Keratinocyte (primary cell): Measurements from ENCODE around the gene C10orf71. TPM values are rescaled to one million over a fixed set of nuclear protein-coding genes. Genes with fewer than 3 reads are reported as not detected.

Experiments used
- DNase-seq: peaks from one replicate; pipeline ENCODE4 v3.0.0-alpha.2; 2011; ENCODE audit warnings: low read depth, missing footprints, low spot score
- FAIRE-seq: peaks from 2 replicates; lab custom pipeline; 2011; peaks lifted over from hg19 to GRCh38; lab: Jason Lieb, UNC
- H2AFZ ChIP-seq: 2 replicates; pipeline ENCODE4 v1.6.0; 2012; ENCODE audit warnings: low read length, control low read depth, inconsistent platforms; ENCODE audit not compliant: control insufficient read depth
- H3K27ac ChIP-seq: 2 replicates; pipeline ENCODE4 v1.5.1; 2011; ENCODE audit warnings: low read length; ENCODE audit not compliant: control insufficient read depth, insufficient read depth
- H3K27me3 ChIP-seq: 3 replicates; pipeline ENCODE4 v1.6.0; 2011; ENCODE audit warnings: low read length; ENCODE audit not compliant: control insufficient read depth, insufficient read depth; ENCODE audit errors: extremely low read depth
- H3K36me3 ChIP-seq, 2 experiments: 2 replicates in 1 of 2; 3 replicates in 1 of 2; pipeline ENCODE4 v1.5.1; 2011; ENCODE audit warnings: low read length in 2 of 2, mild to moderate bottlenecking in 1 of 2; ENCODE audit not compliant: control insufficient read depth in 2 of 2, insufficient read depth in 2 of 2; ENCODE audit errors: extremely low read depth in 1 of 2
- H3K4me1 ChIP-seq: 3 replicates; pipeline ENCODE4 v1.5.1; 2011; ENCODE audit warnings: low read length; ENCODE audit not compliant: control insufficient read depth, insufficient read depth; ENCODE audit errors: extremely low read depth
- H3K4me2 ChIP-seq: 3 replicates; pipeline ENCODE4 v1.6.0; 2011; ENCODE audit warnings: low read depth, low read length; ENCODE audit not compliant: control insufficient read depth, insufficient read depth; ENCODE audit errors: extremely low read depth
- H3K4me3 ChIP-seq, 3 experiments: fragments of 200-600 bp in 1 of 3; sonication (generic) in 1 of 3; 2 replicates in 2 of 3; 3 replicates in 1 of 3; pipeline ENCODE4 v1.5.1; 2011 to 2016; ENCODE audit warnings: low read length in 3 of 3, mild to moderate bottlenecking in 3 of 3, control low read depth in 2 of 3, inconsistent platforms in 1 of 3, low read depth in 1 of 3, mixed read lengths in 1 of 3, mixed run types in 1 of 3, moderate library complexity in 1 of 3; ENCODE audit not compliant: control insufficient read depth in 2 of 3, insufficient read depth in 2 of 3; ENCODE audit errors: extremely low read depth in 1 of 3
- H3K79me2 ChIP-seq: 2 replicates; pipeline ENCODE4 v1.6.0; 2012; ENCODE audit warnings: low read length; ENCODE audit not compliant: control insufficient read depth, insufficient read depth
- H3K9ac ChIP-seq: 3 replicates; pipeline ENCODE4 v1.6.0; 2011; ENCODE audit warnings: low read length; ENCODE audit not compliant: control insufficient read depth, insufficient read depth; ENCODE audit errors: extremely low read depth
- H3K9me1 ChIP-seq: 3 replicates; pipeline ENCODE4 v1.6.0; 2011; ENCODE audit warnings: low read length; ENCODE audit not compliant: control insufficient read depth, insufficient read depth; ENCODE audit errors: extremely low read depth
- H3K9me3 ChIP-seq: 2 replicates; pipeline ENCODE4 v1.5.1; 2012; ENCODE audit warnings: low read depth, low read length; ENCODE audit not compliant: control insufficient read depth
- H4K20me1 ChIP-seq: 3 replicates; pipeline ENCODE4 v1.6.0; 2011; ENCODE audit warnings: low read length; ENCODE audit not compliant: control insufficient read depth, insufficient read depth; ENCODE audit errors: extremely low read depth
- EZH2 ChIP-seq: IDR thresholded peaks from one replicate; pipeline ENCODE4 v1.6.1; 2012; ENCODE audit warnings: inconsistent platforms, mild to moderate bottlenecking, low read length, moderate library complexity
- dilution Hi-C: fragments of 300-500 bp; cut with MboI; formaldehyde crosslinking; loops from one replicate; pipeline ENCODE4 v1.7.0; 2020; ENCODE audit warnings: low sequenced_read_pairs; ENCODE audit not compliant: extremely low pct_ligation_motif_present
- polyA plus RNA-seq, 5 experiments: library from polyadenylated mRNA; depleted of rRNA in 3 of 5; stranded (reverse) in 3 of 5; stranded (forward) in 1 of 5; unstranded in 1 of 5; fragments of >200 nt; gene quantifications; 1 replicate in 1 of 5; 2 replicates in 3 of 5; 3 replicates in 1 of 5; pipeline versions ENCODE4 v1.2.1 to v1.2.3, GENCODE V29; 2011 to 2012; ENCODE audit warnings: missing spikeins in 2 of 5, low read depth in 1 of 5, low replicate concordance in 1 of 5
- TF ChIP-seq, protein P1 (sequence below), 3 experiments: IDR thresholded peaks in 1 of 3; conservative IDR thresholded peaks in 1 of 3; optimal IDR thresholded peaks in 1 of 3; 2 replicates in 2 of 3; 3 replicates in 1 of 3; pipeline versions ENCODE3 to v1.5.1; 2011; ENCODE audit warnings: low read length in 3 of 3, mild to moderate bottlenecking in 3 of 3, moderate library complexity in 2 of 3, control low read depth in 1 of 3, inconsistent platforms in 1 of 3; ENCODE audit not compliant: insufficient read depth in 2 of 3; ENCODE audit errors: extremely low read depth in 1 of 3

C10orf71 gene
- polyA plus RNA-seq, 1 donor (not counting 4 experiments of a cell fraction or from before 2014, with no cell fraction given), result not detected

DNA sequence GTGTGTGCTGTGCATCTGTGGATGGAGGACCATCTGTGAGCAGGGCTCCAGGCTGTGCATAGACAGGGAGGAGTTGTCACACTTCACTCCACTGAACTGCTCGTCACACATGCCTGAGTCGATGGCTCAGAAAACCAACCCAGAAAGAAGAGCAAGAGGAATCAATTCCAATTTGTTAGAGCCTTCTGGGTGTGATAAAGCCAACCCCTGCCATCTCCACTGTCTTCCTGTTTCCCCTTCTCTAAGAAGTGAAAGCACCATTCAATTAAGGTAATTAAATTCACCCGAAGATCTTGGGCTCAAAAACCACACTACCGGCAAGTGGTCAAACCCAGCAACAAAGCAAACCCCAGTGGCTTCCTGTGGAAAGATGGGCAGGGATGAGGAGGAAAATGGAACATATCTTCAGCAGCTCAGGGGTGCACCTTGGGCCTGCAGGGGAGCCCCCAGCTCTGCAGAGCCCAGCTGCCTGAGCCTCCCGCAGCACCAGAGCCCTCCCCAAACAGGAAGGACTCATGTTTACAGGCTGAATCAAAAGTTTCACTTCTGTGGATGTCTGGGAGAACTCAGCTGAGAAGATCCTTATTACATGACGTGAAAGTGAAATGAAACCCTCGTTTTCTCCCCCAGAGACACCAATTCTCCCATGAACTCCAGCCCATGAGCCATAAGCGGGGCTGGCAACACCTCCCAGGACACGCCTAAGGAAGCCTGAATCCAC, 10.9 kb downstream of the C10orf71 start:
- no peaks in the 10 kb centered on the region for H3K79me2 ChIP-seq
- no peaks in the 10 kb centered on the region for H4K20me1 ChIP-seq
- no peak overlapping the region for H3K4me3 ChIP-seq
- H3K9ac ChIP-seq, result no peak overlapping the region
- H2AFZ ChIP-seq, result no peak overlapping the region
- no peaks in the 10 kb centered on the region for H3K4me1 ChIP-seq
- no peaks in the 10 kb centered on the region for H3K9me3 ChIP-seq
- FAIRE-seq (no peak), DNase-seq (no peak)
- TF ChIP-seq EZH2, result no peak
- TF ChIP-seq, protein P1, sequence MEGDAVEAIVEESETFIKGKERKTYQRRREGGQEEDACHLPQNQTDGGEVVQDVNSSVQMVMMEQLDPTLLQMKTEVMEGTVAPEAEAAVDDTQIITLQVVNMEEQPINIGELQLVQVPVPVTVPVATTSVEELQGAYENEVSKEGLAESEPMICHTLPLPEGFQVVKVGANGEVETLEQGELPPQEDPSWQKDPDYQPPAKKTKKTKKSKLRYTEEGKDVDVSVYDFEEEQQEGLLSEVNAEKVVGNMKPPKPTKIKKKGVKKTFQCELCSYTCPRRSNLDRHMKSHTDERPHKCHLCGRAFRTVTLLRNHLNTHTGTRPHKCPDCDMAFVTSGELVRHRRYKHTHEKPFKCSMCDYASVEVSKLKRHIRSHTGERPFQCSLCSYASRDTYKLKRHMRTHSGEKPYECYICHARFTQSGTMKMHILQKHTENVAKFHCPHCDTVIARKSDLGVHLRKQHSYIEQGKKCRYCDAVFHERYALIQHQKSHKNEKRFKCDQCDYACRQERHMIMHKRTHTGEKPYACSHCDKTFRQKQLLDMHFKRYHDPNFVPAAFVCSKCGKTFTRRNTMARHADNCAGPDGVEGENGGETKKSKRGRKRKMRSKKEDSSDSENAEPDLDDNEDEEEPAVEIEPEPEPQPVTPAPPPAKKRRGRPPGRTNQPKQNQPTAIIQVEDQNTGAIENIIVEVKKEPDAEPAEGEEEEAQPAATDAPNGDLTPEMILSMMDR (optimal IDR thresholded peaks at IDR 0.05 in 1 of 3, IDR thresholded peaks at IDR 0.05 in 1 of 3, conservative IDR thresholded peaks at IDR 0.05 in 1 of 3; ENCODE audit: extremely low read depth in 1 of 3, insufficient read depth in 2 of 3, low read length in 3 of 3), result no peak
- no peaks in the 10 kb centered on the region for H3K36me3 ChIP-seq
- H3K27me3 ChIP-seq, result no peaks in the 10 kb centered on the region
- no peaks in the 10 kb centered on the region for H3K9me1 ChIP-seq
- no peak overlapping the region for H3K27ac ChIP-seq
- dilution Hi-C loops, result no loop called here
- H3K4me2 ChIP-seq, result no peak overlapping the region

GRCh38 chr10:49310460-49310859, 11.5 kb downstream of the C10orf71 start:
- no peak overlapping the region for H3K9ac ChIP-seq
- H2AFZ ChIP-seq, result no peak overlapping the region
- no peak overlapping the region for H3K4me3 ChIP-seq
- no peaks in the 10 kb centered on the region for H3K9me3 ChIP-seq
- no peaks in the 10 kb centered on the region for H3K36me3 ChIP-seq
- DNase-seq (no peak), FAIRE-seq (no peak)
- H3K79me2 ChIP-seq, result no peaks in the 10 kb centered on the region
- no peaks in the 10 kb centered on the region for H3K9me1 ChIP-seq
- H3K4me1 ChIP-seq, result no peaks in the 10 kb centered on the region
- dilution Hi-C loops, result no loop called here
- no peaks in the 10 kb centered on the region for H3K27me3 ChIP-seq
- no peaks in the 10 kb centered on the region for H4K20me1 ChIP-seq
- H3K27ac ChIP-seq, result no peak overlapping the region
- H3K4me2 ChIP-seq, result no peak overlapping the region
- TF ChIP-seq, protein P1 (optimal IDR thresholded peaks at IDR 0.05 in 1 of 3, IDR thresholded peaks at IDR 0.05 in 1 of 3, conservative IDR thresholded peaks at IDR 0.05 in 1 of 3; ENCODE audit: extremely low read depth in 1 of 3, insufficient read depth in 2 of 3, low read length in 3 of 3), result no peak
- TF ChIP-seq EZH2, result no peak
